GM18951 (cell line): ENCODE measurements around the gene OCIAD1.

Source experiments
- POLR2A ChIP-seq: IDR thresholded peaks from 4 replicates; pipeline ENCODE4 v1.6.1; 2011; ENCODE audit warnings: mild to moderate bottlenecking; ENCODE audit not compliant: insufficient read length, insufficient read depth; ENCODE audit errors: extremely low read depth
- in situ Hi-C: fragments of 300-500 bp; cut with MboI; formaldehyde crosslinking; loops from one replicate; pipeline ENCODE4 v1.12.0; 2022; ENCODE audit warnings: low sequenced_read_pairs, mixed read lengths, inconsistent platforms; ENCODE audit not compliant: unreplicated experiment

The OCIAD1 gene

GRCh38 chr4:48830706-48831531 lies at the start of gene OCIAD1:
OCIAD1 (plus strand) TSS chr4:48831088; CDS start chr4:48832625, 1,537 bp downstream.
- peak; percentile 67 for TF ChIP-seq POLR2A
- in situ Hi-C loops = no loop called here

GRCh38 chr4:48781968-48782367 lies 48.9 kb upstream of the OCIAD1 start:
- TF ChIP-seq POLR2A = no peak
- in situ Hi-C loops = no loop called here

GRCh38 chr4:48785302-48785701 lies 45.6 kb upstream of the OCIAD1 start:
- TF ChIP-seq POLR2A = no peak
- in situ Hi-C loops = no loop called here

- no peak for TF ChIP-seq POLR2A
- in situ Hi-C loops = no loop called here
These were observed 44.3 kb upstream of the OCIAD1 start for GRCh38 chr4:48786549-48786948.

GRCh38 chr4:48787056-48787455 lies 43.8 kb upstream of the OCIAD1 start:
- in situ Hi-C loops = no loop called here

GRCh38 chr4:48790561-48790960 lies 40.3 kb upstream of the OCIAD1 start:
- in situ Hi-C loops = no loop called here
- no peak for TF ChIP-seq POLR2A

More at GRCh38 chr4:48787056-48787455, 43.8 kb upstream of the OCIAD1 start:
- TF ChIP-seq POLR2A = no peak

GRCh38 chr4:48791313-48791712 lies 39.6 kb upstream of the OCIAD1 start:
- TF ChIP-seq POLR2A = no peak

GRCh38 chr4:48792348-48793006 lies 38.4 kb upstream of the OCIAD1 start:
- no peak for TF ChIP-seq POLR2A
- in situ Hi-C loops = no loop called here

More at GRCh38 chr4:48791313-48791712, 39.6 kb upstream of the OCIAD1 start:
- in situ Hi-C loops = no loop called here

- in situ Hi-C loops = no loop called here
These were observed 35.8 kb upstream of the OCIAD1 start for GRCh38 chr4:48795108-48795507.

GRCh38 chr4:48796191-48796926 lies 34.5 kb upstream of the OCIAD1 start:
- in situ Hi-C loops = no loop called here
- TF ChIP-seq POLR2A = no peak

More at GRCh38 chr4:48795108-48795507, 35.8 kb upstream of the OCIAD1 start:
- TF ChIP-seq POLR2A = no peak

- no peak for TF ChIP-seq POLR2A
- in situ Hi-C loops = no loop called here
These were observed 33.8 kb upstream of the OCIAD1 start for GRCh38 chr4:48796927-48797679.

- in situ Hi-C loops = no loop called here
- no peak for TF ChIP-seq POLR2A
These were observed 32.8 kb upstream of the OCIAD1 start for GRCh38 chr4:48798117-48798516.
